AG10803 (cell line): ENCODE results near the gene SLC2A1.

ENCODE experiments used
- DNase-seq: peaks from one replicate; pipeline ENCODE4 v3.0.0; 2010; ENCODE audit warnings: low read depth
- H3K4me3 ChIP-seq: 2 replicates; pipeline ENCODE4 v1.5.1; 2011; ENCODE audit warnings: mild to moderate bottlenecking, low read length, control low read depth
- CTCF ChIP-seq: conservative IDR thresholded peaks from 2 replicates; pipeline ENCODE4 v1.5.1; 2011; ENCODE audit warnings: mild to moderate bottlenecking, low read length, control low read depth, inconsistent platforms

The SLC2A1 gene

DNA sequence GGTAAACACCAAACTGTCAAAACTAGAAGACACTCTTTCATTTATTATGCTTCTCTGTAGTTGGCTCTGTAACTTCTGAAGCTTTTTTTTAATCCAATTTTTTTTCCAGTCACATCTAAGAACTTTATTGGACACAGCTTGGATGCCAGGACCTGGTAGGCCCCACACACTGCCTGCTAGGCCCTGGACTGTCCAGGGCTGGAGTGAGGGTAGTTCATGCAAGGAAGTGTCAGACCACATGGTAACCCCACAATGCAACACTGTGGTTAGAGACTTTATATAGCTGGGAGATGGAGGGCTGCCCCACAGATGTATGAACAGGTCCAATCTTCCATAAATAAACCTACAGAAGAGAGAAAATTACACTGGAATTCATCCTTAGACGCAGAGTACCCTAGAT lies 7.1 kb downstream of the SLC2A1 start:
- DNase-seq: no peak
- H3K4me3 ChIP-seq: no peak overlapping the region
- no peak for TF ChIP-seq CTCF

- peak; percentile 77 for DNase-seq
- no peak for TF ChIP-seq CTCF
- H3K4me3 ChIP-seq: no peak overlapping the region
These were observed 8.6 kb downstream of the SLC2A1 start for GRCh38 chr1:42950116-42950481.

DNA sequence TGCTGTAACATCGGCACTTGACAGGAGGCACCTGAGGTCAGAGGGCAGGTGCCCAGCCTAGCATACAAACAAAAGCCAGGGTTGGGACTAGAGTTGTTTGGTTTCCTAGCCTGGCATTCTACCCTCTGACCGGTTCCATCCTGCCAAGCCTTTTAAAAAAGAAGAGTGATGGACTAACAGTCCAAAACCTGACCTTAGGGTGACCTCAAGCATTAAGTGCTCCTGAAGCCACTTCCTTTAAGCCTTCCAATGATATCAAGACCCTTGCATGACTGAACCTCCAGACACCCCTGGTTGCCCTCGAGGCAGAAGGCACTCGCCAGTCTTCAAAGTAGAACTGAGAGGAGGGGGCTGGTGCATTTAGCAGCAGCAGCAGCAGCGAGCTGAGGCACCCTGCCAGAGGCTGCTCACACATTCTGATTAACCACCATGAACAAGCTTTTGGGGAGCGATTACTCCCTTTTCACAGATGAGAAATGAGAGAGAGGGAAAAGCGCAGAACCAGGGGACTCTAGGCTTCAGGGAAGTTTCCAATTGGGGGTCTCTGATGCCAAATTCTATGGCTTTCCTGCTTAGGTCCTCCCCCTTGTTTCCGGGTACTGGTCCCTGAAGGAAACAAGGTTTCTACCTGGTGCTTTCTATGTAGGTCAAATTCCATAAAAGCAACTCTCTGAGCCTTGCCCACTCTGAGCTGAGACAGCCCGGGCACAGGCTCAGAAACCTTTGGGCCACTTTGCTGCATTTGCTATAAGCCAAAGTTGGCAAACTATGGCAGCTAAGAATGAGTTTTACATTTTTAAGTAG lies 9.2 kb downstream of the SLC2A1 start:
- no peak for TF ChIP-seq CTCF
- no peak for DNase-seq
- no peak overlapping the region for H3K4me3 ChIP-seq

GRCh38 chr1:42947965-42948732 lies 10.5 kb downstream of the SLC2A1 start:
- TF ChIP-seq CTCF: no peak
- DNase-seq: no peak
- H3K4me3 ChIP-seq: no peak overlapping the region

GRCh38 chr1:42947117-42947516 lies 11.6 kb downstream of the SLC2A1 start:
- no peak overlapping the region for H3K4me3 ChIP-seq
- DNase-seq: no peak
- no peak for TF ChIP-seq CTCF

- no peak for TF ChIP-seq CTCF
- DNase-seq: no peak
These were observed 12.4 kb downstream of the SLC2A1 start for GRCh38 chr1:42946120-42946898.

More at GRCh38 chr1:42946120-42946898, 12.4 kb downstream of the SLC2A1 start:
- no peak overlapping the region for H3K4me3 ChIP-seq
